GM06990 (cell line): ENCODE results near the gene MYO18A.

Source experiments
- DNase-seq: peaks from one replicate; pipeline ENCODE4 v3.0.0-alpha.2; 2011; ENCODE audit not compliant: insufficient read length; ENCODE audit errors: extremely low read depth
- H3K27me3 ChIP-seq: replicated peaks from 2 replicates; pipeline ENCODE4 v1.6.0; 2011; ENCODE audit warnings: low read length; ENCODE audit not compliant: control insufficient read depth, insufficient read depth
- H3K36me3 ChIP-seq: 2 replicates; pipeline ENCODE4 v1.5.1; 2011; ENCODE audit warnings: low read length; ENCODE audit not compliant: control insufficient read depth, insufficient read depth
- H3K4me3 ChIP-seq: replicated peaks from 2 replicates; pipeline ENCODE4 v1.5.1; 2011; ENCODE audit warnings: low read depth, mild to moderate bottlenecking, control low read depth, low read length
- TF ChIP-seq, protein P1 (sequence below): IDR thresholded peaks from 2 replicates; pipeline ENCODE4 v1.5.1; 2011; ENCODE audit warnings: low read length, control low read depth, mild to moderate bottlenecking, inconsistent platforms; ENCODE audit not compliant: insufficient read depth, poor library complexity, severe bottlenecking

MYO18A gene

DNA sequence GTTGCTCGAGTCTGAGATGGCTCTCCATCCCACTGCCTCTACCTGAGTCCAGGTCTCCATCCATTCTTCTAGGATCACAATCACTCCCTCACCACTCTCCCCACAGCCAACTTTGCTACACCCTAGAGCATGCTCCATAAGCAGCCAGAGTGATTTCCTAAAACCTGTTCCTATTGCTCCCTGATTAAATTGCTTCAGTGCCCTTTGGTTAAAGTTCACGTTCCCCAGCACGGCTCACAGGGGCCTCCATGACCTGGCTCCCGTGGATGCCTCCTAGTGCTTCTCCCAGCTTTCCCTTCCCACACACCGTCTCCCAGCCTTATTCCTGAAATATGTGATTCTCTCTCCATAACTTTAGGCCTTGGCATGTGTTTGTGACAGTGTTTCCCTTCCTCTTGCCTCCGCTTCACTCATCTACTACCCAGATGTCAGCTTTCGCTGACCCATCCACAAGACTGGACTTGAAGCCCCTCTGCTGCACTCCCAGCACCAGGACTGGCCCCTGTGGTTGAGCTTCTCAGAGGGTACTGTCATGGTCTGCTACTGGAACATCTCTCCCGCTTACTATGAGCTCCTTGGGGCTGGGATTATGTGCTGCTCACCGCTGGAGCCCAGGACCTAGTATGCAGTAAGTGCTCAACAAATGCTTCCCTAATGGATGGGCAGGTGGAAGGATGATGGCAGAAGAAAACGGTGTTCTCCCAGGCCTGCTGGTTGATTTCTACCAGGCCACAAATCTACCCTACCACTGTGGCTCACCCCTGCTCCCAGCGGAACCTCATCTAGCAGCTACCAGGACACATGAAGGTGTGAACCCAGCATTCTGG is 17.9 kb downstream of the MYO18A start:
- TF ChIP-seq, protein P1, sequence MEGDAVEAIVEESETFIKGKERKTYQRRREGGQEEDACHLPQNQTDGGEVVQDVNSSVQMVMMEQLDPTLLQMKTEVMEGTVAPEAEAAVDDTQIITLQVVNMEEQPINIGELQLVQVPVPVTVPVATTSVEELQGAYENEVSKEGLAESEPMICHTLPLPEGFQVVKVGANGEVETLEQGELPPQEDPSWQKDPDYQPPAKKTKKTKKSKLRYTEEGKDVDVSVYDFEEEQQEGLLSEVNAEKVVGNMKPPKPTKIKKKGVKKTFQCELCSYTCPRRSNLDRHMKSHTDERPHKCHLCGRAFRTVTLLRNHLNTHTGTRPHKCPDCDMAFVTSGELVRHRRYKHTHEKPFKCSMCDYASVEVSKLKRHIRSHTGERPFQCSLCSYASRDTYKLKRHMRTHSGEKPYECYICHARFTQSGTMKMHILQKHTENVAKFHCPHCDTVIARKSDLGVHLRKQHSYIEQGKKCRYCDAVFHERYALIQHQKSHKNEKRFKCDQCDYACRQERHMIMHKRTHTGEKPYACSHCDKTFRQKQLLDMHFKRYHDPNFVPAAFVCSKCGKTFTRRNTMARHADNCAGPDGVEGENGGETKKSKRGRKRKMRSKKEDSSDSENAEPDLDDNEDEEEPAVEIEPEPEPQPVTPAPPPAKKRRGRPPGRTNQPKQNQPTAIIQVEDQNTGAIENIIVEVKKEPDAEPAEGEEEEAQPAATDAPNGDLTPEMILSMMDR = no peak
- no peak for DNase-seq

DNA sequence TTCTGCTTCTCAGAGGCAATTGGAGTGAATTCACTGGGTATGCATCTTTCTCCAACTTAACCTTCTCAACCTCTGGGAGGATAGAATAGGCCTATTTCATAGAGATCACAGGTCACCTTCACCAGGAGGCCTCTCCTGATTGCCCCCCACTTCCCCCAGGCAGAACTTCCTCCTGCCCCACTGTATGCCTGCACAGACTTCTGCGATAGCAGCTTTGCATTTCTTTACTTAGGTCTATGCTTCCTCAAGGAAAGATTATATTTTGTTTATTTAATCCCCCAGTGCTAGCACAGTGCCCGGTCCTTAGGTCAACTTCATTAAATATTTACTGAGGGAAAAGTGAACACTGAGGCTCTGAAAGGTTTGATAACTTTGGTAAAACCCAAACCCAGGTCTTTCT is 19.9 kb downstream of the MYO18A start:
- TF ChIP-seq, protein P1 = no peak
- no peak overlapping the region for H3K4me3 ChIP-seq
- H3K36me3 ChIP-seq = no peaks in the 10 kb centered on the region; the same call in none of the 2 replicates
- H3K27me3 ChIP-seq = no peaks in the 10 kb centered on the region
- no peak for DNase-seq

More for the DNA sequence above, 17.9 kb downstream of the MYO18A start:
- H3K36me3 ChIP-seq = peaks cover 3% of the 10 kb centered on the region
- no peak overlapping the region for H3K4me3 ChIP-seq
- no peaks in the 10 kb centered on the region for H3K27me3 ChIP-seq

DNA sequence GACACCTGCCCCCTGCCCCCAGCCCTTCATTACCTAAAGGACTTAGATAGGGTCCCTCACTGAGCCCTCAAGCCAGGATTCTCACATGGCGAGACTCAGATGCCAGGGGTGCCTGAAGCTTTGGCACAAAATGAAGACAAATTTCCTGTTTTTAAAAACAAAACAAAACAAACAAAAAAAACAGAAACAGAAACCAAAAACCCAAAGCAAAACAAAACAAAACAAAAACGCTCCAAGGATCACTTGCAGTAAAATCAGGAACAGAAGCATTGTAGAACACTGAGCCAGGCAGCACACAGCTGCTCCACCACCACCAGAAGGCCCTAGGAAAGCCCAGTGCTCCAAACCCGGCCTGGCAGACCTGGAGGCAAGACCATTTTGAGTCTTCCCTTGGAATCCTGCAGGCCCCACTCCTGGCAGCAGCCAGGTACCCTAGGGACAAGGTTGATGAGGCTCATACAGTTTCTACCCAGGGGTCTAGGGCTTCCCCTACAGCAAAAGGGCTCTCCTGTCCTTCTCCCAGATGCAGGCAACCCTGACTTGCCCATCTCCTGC is 20.8 kb downstream of the MYO18A start:
- no peaks in the 10 kb centered on the region; the same call in none of the 2 replicates for H3K36me3 ChIP-seq
- H3K27me3 ChIP-seq = no peaks in the 10 kb centered on the region
- no peak overlapping the region for H3K4me3 ChIP-seq
- DNase-seq = no peak
- TF ChIP-seq, protein P1 = no peak

DNA sequence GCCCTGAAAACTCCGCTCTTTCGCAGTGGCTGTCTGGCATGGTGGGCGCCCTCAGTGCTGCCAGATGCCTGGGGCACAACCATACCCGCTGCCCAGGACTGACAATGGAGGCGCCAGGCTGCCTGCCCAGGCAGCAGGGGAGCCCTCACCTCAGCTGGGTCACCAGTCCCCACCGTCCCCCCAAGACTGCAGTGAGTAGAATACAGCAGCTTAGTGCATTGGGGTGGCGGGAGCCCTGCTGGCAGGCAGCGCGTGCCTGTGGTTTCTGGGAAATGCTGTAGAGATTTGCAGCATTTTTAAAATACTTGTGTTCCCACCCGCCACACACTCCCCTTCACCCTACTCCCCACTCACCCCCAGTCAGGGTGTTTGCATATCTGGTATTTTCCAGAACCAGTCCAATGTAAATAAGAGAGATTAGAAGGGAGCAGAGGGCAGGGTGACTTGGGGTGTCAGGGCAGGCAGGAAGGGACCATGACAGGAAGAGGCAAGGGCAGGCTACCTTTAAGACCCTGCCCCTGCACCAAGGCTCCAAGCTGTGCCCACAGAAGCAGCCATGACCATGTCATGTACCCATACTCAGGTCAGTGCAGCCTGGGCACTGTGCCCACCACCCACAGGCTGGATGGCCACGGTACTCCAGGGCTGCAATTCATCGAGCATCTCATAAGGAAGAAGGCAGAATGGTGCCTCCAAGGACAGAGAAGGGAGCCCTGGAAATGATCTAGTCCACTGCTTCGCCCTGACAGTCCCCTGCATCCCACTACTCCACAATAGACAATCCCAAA is 21.5 kb downstream of the MYO18A start:
- TF ChIP-seq, protein P1 = no peak
- H3K27me3 ChIP-seq = no peaks in the 10 kb centered on the region
- no peaks in the 10 kb centered on the region; the same call in 1 of the 2 replicates for H3K36me3 ChIP-seq
- no peak overlapping the region for H3K4me3 ChIP-seq
- no peak for DNase-seq

DNA sequence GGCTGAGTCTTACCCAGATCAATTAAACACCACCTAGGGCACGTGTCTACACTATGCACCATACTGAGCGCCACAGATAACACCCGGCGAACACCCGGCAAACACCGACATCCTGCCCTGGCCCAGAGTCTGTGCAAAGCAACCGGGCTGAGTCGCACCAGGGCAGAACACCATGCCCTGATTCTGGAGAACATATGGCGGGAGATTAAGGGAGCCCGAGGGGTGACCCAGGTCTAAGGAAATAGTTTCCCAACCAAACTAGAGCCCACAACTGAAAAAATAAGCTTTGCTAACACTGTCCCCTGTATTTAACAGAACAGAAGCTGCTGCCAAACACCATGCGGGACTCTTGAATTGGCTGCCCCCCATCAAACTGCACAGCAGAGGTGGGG is 22.1 kb downstream of the MYO18A start:
- DNase-seq = no peak
- no peak overlapping the region for H3K4me3 ChIP-seq
- TF ChIP-seq, protein P1 = no peak
- H3K27me3 ChIP-seq = no peaks in the 10 kb centered on the region
- no peaks in the 10 kb centered on the region; the same call in 1 of the 2 replicates for H3K36me3 ChIP-seq
